HG02678 (cell line): Measurements from ENCODE around the gene OAS2.
"Not testable (repeated sequence)": the region's sequence is repeated elsewhere in the genome, so short reads cannot be mapped to it uniquely, and the experiment has no call there.

Source experiments
- ATAC-seq: cut with Tn5 transposase; IDR thresholded peaks from one replicate; pipeline ENCODE4 v1.9.1; 2021; ENCODE audit warnings: mild to moderate bottlenecking, moderate library complexity; ENCODE audit not compliant: unreplicated experiment

The OAS2 gene

GRCh38 chr12:112985642-112986290 lies 7.4 kb downstream of the OAS2 start:
- no peak for ATAC-seq

GRCh38 chr12:112986291-112986800 lies 8.0 kb downstream of the OAS2 start:
- no peak for ATAC-seq

GRCh38 chr12:112987561-112987960 lies 9.2 kb downstream of the OAS2 start:
- no peak for ATAC-seq

- ATAC-seq: peak; percentile 55
Observed at GRCh38 chr12:112988224-112988623, 9.9 kb downstream of the OAS2 start.

GRCh38 chr12:112988823-112989385 lies 10.6 kb downstream of the OAS2 start:
- not testable (repeated sequence) for ATAC-seq

GRCh38 chr12:112989806-112990205 lies 11.5 kb downstream of the OAS2 start:
- no peak for ATAC-seq

- ATAC-seq: no peak
Observed at GRCh38 chr12:112992541-112993398, 14.5 kb downstream of the OAS2 start.

GRCh38 chr12:112995008-112995407 lies 16.7 kb downstream of the OAS2 start:
- no peak for ATAC-seq

- ATAC-seq: no peak
Observed at GRCh38 chr12:112996501-112996900, 18.2 kb downstream of the OAS2 start.

GRCh38 chr12:112997506-112997905 lies 19.2 kb downstream of the OAS2 start:
- no peak for ATAC-seq

- peak; percentile 94 for ATAC-seq
Observed at GRCh38 chr12:112998987-112999767, 20.9 kb downstream of the OAS2 start.

- no peak for ATAC-seq
Observed at GRCh38 chr12:113000433-113000832, 22.1 kb downstream of the OAS2 start.

- no peak for ATAC-seq
Observed at GRCh38 chr12:113002155-113002554, 23.8 kb downstream of the OAS2 start.

GRCh38 chr12:113002676-113003075 lies 24.4 kb downstream of the OAS2 start:
- no peak for ATAC-seq

- ATAC-seq: no peak
Observed at GRCh38 chr12:113003636-113004035, 25.3 kb downstream of the OAS2 start.

GRCh38 chr12:113005762-113006161 lies 27.4 kb downstream of the OAS2 start:
- ATAC-seq: no peak

GRCh38 chr12:113006206-113006605 lies 27.9 kb downstream of the OAS2 start:
- ATAC-seq: no peak

GRCh38 chr12:113006641-113007040 lies 28.3 kb downstream of the OAS2 start:
- no peak for ATAC-seq

GRCh38 chr12:113007166-113007565 lies 28.8 kb downstream of the OAS2 start:
- no peak for ATAC-seq

GRCh38 chr12:113010701-113011100 lies 32.4 kb downstream of the OAS2 start:
- ATAC-seq: no peak

GRCh38 chr12:113014565-113014964 lies 36.2 kb downstream of the OAS2 start:
- no peak for ATAC-seq
